GM23248 (cell line): Measurements from ENCODE around the gene LRRK2.

Experiments used
- EZH2 ChIP-seq: fragments of 200-600 bp; sonication (generic); IDR thresholded peaks from 2 replicates; pipeline ENCODE4 v1.6.1; 2018; ENCODE audit warnings: antibody characterized with exemption, mild to moderate bottlenecking; ENCODE audit not compliant: insufficient read depth, poor library complexity, severe bottlenecking
- EZH2phosphoT487 ChIP-seq: fragments of 200-600 bp; sonication (generic); IDR thresholded peaks from 2 replicates; pipeline ENCODE4 v1.6.1; 2018; ENCODE audit warnings: antibody characterized with exemption, moderate library complexity, mild to moderate bottlenecking, low read depth; ENCODE audit not compliant: insufficient read depth

- TF ChIP-seq EZH2: no peak
- no peak for TF ChIP-seq EZH2phosphoT487
Measured at GRCh38 chr12:40241741-40242140, 16.9 kb downstream of the LRRK2 start.
